NCI-H345 (cell line): ENCODE measurements around the gene ADGRG6.

Experiments
- DNase-seq: peaks from one replicate; lab custom pipeline; 2025; lab: John Stamatoyannopoulos, UW

The ADGRG6 gene

DNA sequence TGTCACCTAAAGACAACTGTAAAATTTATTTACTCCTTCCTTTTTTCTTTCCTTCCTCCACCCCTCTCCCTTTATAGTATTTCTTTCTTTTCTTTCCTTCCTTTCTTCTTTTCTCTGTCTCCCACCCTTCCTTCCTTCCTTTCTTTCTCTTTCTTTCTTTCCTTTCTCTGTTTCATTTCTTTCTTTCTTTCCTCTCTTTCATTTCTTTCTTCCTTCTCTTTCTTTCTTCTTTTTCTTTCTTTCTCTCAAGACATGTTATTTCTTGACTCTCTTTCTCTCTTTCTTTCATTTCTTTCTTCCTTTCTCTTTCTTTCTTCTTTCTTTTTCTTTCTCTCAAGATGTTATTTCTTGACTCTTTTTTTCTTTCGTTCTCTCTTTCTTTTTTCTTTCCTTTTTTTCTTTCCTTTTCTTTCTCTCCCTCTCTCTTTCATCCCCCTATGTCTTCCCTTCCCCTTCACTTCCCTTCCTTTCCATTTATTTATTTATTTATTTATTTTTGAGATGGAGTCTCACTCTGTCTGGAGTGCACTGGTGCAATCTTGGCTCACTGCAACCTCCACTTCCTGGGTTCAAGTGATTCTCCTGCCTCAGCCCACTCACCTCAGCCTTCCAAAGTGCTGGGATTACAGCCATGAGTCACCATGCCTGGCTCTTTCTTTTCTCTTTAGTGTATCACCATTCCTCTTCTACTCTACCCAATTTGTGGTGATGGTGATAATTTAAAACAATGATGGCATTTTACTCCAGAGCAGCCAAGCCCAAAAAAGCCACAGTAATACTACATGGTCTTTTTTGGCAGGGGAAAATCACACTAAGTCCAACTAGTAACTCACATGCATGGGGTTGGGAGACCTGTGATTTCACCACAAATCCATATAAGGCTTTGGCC is 188.2 kb downstream of the ADGRG6 start:
- DNase-seq: no peak
